Smooth muscle cell (in vitro differentiated cells): ENCODE measurements around the gene RTL3. TPM values are rescaled to one million over a fixed set of nuclear protein-coding genes. Genes with fewer than 3 reads are reported as not detected.

Experiments used
- DNase-seq: peaks from one replicate; lab custom pipeline; 2025; ENCODE audit not compliant: unreplicated experiment; lab: John Stamatoyannopoulos, UW
- H2AFZ ChIP-seq: fragments of 200-600 bp; sonication (generic); 2 replicates; pipeline ENCODE4 v1.6.0; 2016; ENCODE audit warnings: antibody characterized with exemption, low read depth, mild to moderate bottlenecking
- H3F3A ChIP-seq: fragments of 200-600 bp; sonication (generic); 2 replicates; pipeline ENCODE4 v1.6.0; 2017; ENCODE audit warnings: antibody characterized with exemption, low read depth
- H3K27ac ChIP-seq: fragments of 200-600 bp; sonication (generic); 2 replicates; pipeline ENCODE4 v1.5.1; 2016; ENCODE audit warnings: low read depth, mild to moderate bottlenecking
- H3K27me3 ChIP-seq: fragments of 200-600 bp; sonication (generic); 2 replicates; pipeline ENCODE4 v1.6.1; 2016; ENCODE audit warnings: low read depth, mild to moderate bottlenecking
- H3K36me3 ChIP-seq: fragments of 200-600 bp; sonication (generic); 2 replicates; pipeline ENCODE4 v1.5.1; 2016; ENCODE audit warnings: low read depth
- H3K4me1 ChIP-seq: fragments of 200-600 bp; sonication (generic); 2 replicates; pipeline ENCODE4 v1.5.1; 2016; ENCODE audit warnings: low read depth
- H3K4me2 ChIP-seq: fragments of 200-600 bp; sonication (generic); 2 replicates; pipeline ENCODE4 v1.6.0; 2016; ENCODE audit warnings: mild to moderate bottlenecking
- H3K4me3 ChIP-seq: fragments of 200-600 bp; sonication (generic); 2 replicates; pipeline ENCODE4 v1.5.1; 2016; ENCODE audit warnings: mild to moderate bottlenecking
- H3K79me2 ChIP-seq: fragments of 200-600 bp; sonication (generic); 2 replicates; pipeline ENCODE4 v1.6.0; 2016; ENCODE audit warnings: low read depth, mild to moderate bottlenecking
- H3K9ac ChIP-seq: fragments of 200-600 bp; sonication (generic); 2 replicates; pipeline ENCODE4 v1.6.0; 2016; ENCODE audit warnings: low read depth
- H3K9me3 ChIP-seq: fragments of 200-600 bp; sonication (generic); replicated peaks from 2 replicates; pipeline ENCODE4 v1.5.1; 2016; ENCODE audit warnings: low read depth
- H4K20me1 ChIP-seq: fragments of 200-600 bp; sonication (generic); 2 replicates; pipeline ENCODE4 v1.6.0; 2016; ENCODE audit warnings: low read depth
- WGBS: methylation state at CpG from one replicate; pipeline ENCODE4 v1.1.7; 2016; ENCODE audit warnings: low lambda C conversion rate; 5-methylcytosine and 5-hydroxymethylcytosine counted together
- polyA plus RNA-seq: library from polyadenylated mRNA; unstranded; fragments of >200 nt; fragmentation: Nextera tagmentation; extraction: Ambion mirVana; gene quantifications from 2 replicates; pipeline ENCODE4 v1.2.1, GENCODE V29; 2016
- total RNA-seq: library from RNA; depleted of rRNA; stranded (reverse); fragments of >200 nt; gene quantifications from 2 replicates; pipeline ENCODE4 v1.2.3, GENCODE V29; 2014
- TF ChIP-seq, protein P1 (sequence below): fragments of 200-600 bp; sonication (generic); IDR thresholded peaks from 2 replicates; pipeline ENCODE4 v1.5.1; 2017; ENCODE audit warnings: borderline replicate concordance, mild to moderate bottlenecking, antibody characterized with exemption; ENCODE audit not compliant: insufficient read depth, poor library complexity, severe bottlenecking

The RTL3 gene
- total and polyA plus RNA-seq, 2 experiments from 2014 or later, result not detected

DNA sequence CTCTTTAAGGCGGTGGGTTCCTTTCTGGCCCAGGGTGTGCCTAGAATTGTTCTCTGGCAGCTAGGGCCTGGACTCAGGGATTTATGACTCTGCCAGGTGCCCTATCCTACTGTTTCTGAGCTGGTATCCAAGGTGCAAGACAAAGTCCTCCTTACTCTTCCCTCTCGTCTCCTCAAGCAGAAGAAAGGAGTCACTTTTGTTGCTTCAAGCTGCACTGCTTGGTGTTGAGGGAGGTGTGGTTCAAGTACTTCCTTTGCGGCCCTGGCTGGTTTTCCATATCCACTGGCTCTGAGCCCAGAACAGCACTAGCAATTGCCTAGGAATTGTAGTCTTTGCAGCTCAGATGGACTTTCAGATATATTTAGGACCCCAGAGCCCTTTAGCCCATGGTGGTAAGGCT lies 39.3 kb downstream of the RTL3 start:
- no peaks in the 10 kb centered on the region for H3K36me3 ChIP-seq
- no peak overlapping the region for H2AFZ ChIP-seq
- H4K20me1 ChIP-seq, result no peaks in the 10 kb centered on the region
- no peak overlapping the region for H3K4me3 ChIP-seq
- H3K27ac ChIP-seq, result no peak overlapping the region
- no peaks in the 10 kb centered on the region for H3K79me2 ChIP-seq
- peaks cover 3% of the 10 kb centered on the region for H3K9me3 ChIP-seq
- no peak for DNase-seq
- TF ChIP-seq, protein P1, sequence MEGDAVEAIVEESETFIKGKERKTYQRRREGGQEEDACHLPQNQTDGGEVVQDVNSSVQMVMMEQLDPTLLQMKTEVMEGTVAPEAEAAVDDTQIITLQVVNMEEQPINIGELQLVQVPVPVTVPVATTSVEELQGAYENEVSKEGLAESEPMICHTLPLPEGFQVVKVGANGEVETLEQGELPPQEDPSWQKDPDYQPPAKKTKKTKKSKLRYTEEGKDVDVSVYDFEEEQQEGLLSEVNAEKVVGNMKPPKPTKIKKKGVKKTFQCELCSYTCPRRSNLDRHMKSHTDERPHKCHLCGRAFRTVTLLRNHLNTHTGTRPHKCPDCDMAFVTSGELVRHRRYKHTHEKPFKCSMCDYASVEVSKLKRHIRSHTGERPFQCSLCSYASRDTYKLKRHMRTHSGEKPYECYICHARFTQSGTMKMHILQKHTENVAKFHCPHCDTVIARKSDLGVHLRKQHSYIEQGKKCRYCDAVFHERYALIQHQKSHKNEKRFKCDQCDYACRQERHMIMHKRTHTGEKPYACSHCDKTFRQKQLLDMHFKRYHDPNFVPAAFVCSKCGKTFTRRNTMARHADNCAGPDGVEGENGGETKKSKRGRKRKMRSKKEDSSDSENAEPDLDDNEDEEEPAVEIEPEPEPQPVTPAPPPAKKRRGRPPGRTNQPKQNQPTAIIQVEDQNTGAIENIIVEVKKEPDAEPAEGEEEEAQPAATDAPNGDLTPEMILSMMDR, result no peak
- no peaks in the 10 kb centered on the region for H3K4me1 ChIP-seq
- H3F3A ChIP-seq, result no peaks in the 10 kb centered on the region
- H3K27me3 ChIP-seq, result no peaks in the 10 kb centered on the region
- 85% methylated on average over 3 of the region's 3 CpGs for WGBS
- no peak overlapping the region for H3K9ac ChIP-seq
- no peak overlapping the region for H3K4me2 ChIP-seq

DNA sequence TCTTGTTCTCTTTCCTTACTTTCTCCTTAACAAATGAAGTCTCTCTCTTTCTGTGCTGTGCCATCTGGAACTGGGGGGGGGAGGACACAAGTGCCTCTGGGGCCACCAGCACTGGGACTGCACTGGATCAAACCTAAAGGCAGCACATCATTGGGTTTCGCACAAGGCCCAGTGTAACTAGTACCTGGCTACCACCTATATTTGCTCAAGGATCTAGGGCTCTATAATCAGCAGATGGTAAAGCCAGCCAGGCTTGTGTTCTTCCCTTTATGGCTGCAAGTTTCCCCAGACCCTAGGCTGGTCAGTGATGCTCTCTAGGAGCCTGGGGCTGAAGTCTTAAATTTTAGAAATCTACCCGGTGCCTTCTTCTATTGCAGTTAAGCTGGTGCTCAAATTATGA lies 40.1 kb downstream of the RTL3 start:
- Histone ChIP-seq H3K79me2 (no peaks in the 10 kb centered on the region), H3F3A (no peaks in the 10 kb centered on the region), H3K4me2 (no peak overlapping the region), H3K4me1 (no peaks in the 10 kb centered on the region), H4K20me1 (no peaks in the 10 kb centered on the region), H3K9me3 (peaks cover 3% of the 10 kb centered on the region), H3K27me3 (no peaks in the 10 kb centered on the region), H2AFZ (no peak overlapping the region), H3K36me3 (no peaks in the 10 kb centered on the region), H3K27ac (no peak overlapping the region), H3K4me3 (no peak overlapping the region), H3K9ac (no peak overlapping the region)
- TF ChIP-seq, protein P1, result no peak
- no peak for DNase-seq
- 91% methylated on average over 2 of the region's 2 CpGs for WGBS

DNA sequence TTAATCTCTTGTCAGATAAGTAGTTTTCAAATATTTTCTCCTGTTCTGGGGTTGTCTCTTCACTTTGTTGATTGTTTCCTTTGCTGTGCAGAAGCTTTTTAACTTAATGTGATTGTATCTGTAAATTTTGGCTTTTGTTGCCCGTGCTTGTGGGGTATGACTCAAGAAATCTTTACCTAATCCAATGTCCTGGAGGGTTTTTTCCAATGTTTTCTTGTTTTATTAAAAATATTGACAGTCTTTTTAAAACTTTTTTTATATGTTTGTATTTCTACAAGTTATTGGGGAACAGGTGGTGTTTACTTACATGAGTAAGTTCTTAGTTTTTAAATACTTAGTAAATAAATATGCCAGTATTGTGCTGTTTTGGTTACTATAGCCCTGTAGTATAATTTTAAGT lies 44.9 kb downstream of the RTL3 start:
- H3K4me1 ChIP-seq, result no peaks in the 10 kb centered on the region
- 49% methylated on average over 1 of the region's 1 CpG for WGBS
- TF ChIP-seq, protein P1, result no peak

More for the DNA sequence above, 44.9 kb downstream of the RTL3 start:
- Histone ChIP-seq H3F3A (no peaks in the 10 kb centered on the region), H4K20me1 (no peaks in the 10 kb centered on the region), H3K79me2 (no peaks in the 10 kb centered on the region), H3K27me3 (no peaks in the 10 kb centered on the region), H3K9me3 (peaks cover 3% of the 10 kb centered on the region), H3K4me3 (no peak overlapping the region), H3K9ac (no peak overlapping the region), H3K4me2 (no peak overlapping the region), H3K27ac (no peak overlapping the region), H2AFZ (no peak overlapping the region), H3K36me3 (no peaks in the 10 kb centered on the region)
- DNase-seq, result no peak

Other genes starting within 250 kb of the RTL3 start
- gene LPAR4, start 88.4 kb upstream of the RTL3 start, total RNA-seq, result 1.2 and 3.1 TPM in 2 replicates
- gene LPAR4, start 88.4 kb upstream of the RTL3 start, polyA plus RNA-seq, result 0.25 and 0.72 TPM in 2 replicates